PC-9 (cell line): ENCODE results near the gene UIMC1. TPM values are rescaled to one million over a fixed set of nuclear protein-coding genes. Genes with fewer than 3 reads are reported as not detected.

Experiments used
- BruUV-seq: library from RNA; stranded (reverse); fragments of 400-500 nt; replicated peaks from 2 replicates; lab custom pipeline; 2021; lab: Mats Ljungman, UMichigan
- CTCF ChIA-PET: fragments of 300-600 bp; sonication (Branson Sonifier 250); formaldehyde crosslinking; loops from one replicate; lab custom pipeline; 2022; ENCODE audit warnings: antibody characterized with exemption; lab: Charles Lee
- POLR2A ChIA-PET: fragments of 300-600 bp; sonication (Branson Sonifier 250); formaldehyde crosslinking; loops from one replicate; lab custom pipeline; 2022; ENCODE audit warnings: antibody characterized with exemption; ENCODE audit not compliant: unreplicated experiment; lab: Charles Lee
- DNase-seq, 2 experiments: peaks; one replicate each; pipeline versions ENCODE4 v3.0.0 to v3.0.0-alpha.2; 2015 to 2022; ENCODE audit warnings: mixed read lengths in 1 of 2
- H2AFZ ChIP-seq: fragments of 200-600 bp; sonication (generic); 2 replicates; pipeline ENCODE4 v1.8.1; 2017; ENCODE audit warnings: antibody characterized with exemption
- H3F3A ChIP-seq: fragments of 200-600 bp; sonication (generic); 2 replicates; pipeline ENCODE4 v1.8.1; 2017; ENCODE audit warnings: antibody characterized with exemption, mild to moderate bottlenecking, low read depth; ENCODE audit not compliant: insufficient read depth
- H3K27ac ChIP-seq: fragments of 200-600 bp; sonication (generic); 2 replicates; pipeline ENCODE4 v1.6.1; 2016; ENCODE audit warnings: mixed run types
- H3K27me3 ChIP-seq: fragments of 200-600 bp; sonication (generic); 2 replicates; pipeline ENCODE4 v1.6.1; 2016; ENCODE audit warnings: low read depth, mixed run types; ENCODE audit not compliant: insufficient read depth
- H3K36me3 ChIP-seq: fragments of 200-600 bp; sonication (generic); 2 replicates; pipeline ENCODE4 v1.6.1; 2016; ENCODE audit warnings: low read depth, mixed run types
- H3K4me1 ChIP-seq: fragments of 200-600 bp; sonication (generic); replicated peaks from 2 replicates; pipeline ENCODE4 v1.6.1; 2016; ENCODE audit warnings: mixed run types; ENCODE audit not compliant: insufficient read depth
- H3K4me2 ChIP-seq: fragments of 200-600 bp; sonication (generic); 2 replicates; pipeline ENCODE4 v1.6.1; 2017; ENCODE audit warnings: mixed run types
- H3K4me3 ChIP-seq: fragments of 200-600 bp; sonication (generic); 2 replicates; pipeline ENCODE4 v1.6.1; 2016; ENCODE audit warnings: mixed run types
- H3K79me2 ChIP-seq: fragments of 200-600 bp; sonication (generic); 2 replicates; pipeline ENCODE4 v1.6.1; 2017; ENCODE audit warnings: low read depth, mixed run types
- H3K9me2 ChIP-seq: fragments of 200-600 bp; sonication (generic); 2 replicates; pipeline ENCODE4 v1.8.1; 2017; ENCODE audit warnings: mild to moderate bottlenecking; ENCODE audit not compliant: insufficient read depth
- H3K9me3 ChIP-seq: fragments of 200-600 bp; sonication (generic); 2 replicates; pipeline ENCODE4 v1.8.1; 2016; ENCODE audit warnings: low read depth; ENCODE audit not compliant: insufficient read depth
- H4K20me1 ChIP-seq: fragments of 200-600 bp; sonication (generic); 2 replicates; pipeline ENCODE4 v1.8.1; 2017; ENCODE audit not compliant: insufficient read depth
- EZH2 ChIP-seq: fragments of 200-600 bp; sonication (generic); IDR thresholded peaks from 2 replicates; pipeline ENCODE4 v1.8.0; 2017; ENCODE audit warnings: antibody characterized with exemption, low read depth
- intact Hi-C: fragments of 100-400 bp; cut with micrococcal nuclease; formaldehyde crosslinking; loops from one replicate; pipeline ENCODE4 v1.10.0; 2022; ENCODE audit not compliant: unreplicated experiment
- total RNA-seq: library from RNA; stranded (reverse); gene quantifications from 2 replicates; pipeline ENCODE4 v1.2.3, GENCODE V29; 2021
- TF ChIP-seq, protein P1 (sequence below): fragments of 200-600 bp; sonication (generic); conservative IDR thresholded peaks from 2 replicates; pipeline ENCODE4 v1.6.1; 2017; ENCODE audit warnings: mixed run types, antibody characterized with exemption, mild to moderate bottlenecking, moderate library complexity

The UIMC1 gene
- total RNA-seq, 1 experiment from 2014 or later = 48.3 TPM

DNA sequence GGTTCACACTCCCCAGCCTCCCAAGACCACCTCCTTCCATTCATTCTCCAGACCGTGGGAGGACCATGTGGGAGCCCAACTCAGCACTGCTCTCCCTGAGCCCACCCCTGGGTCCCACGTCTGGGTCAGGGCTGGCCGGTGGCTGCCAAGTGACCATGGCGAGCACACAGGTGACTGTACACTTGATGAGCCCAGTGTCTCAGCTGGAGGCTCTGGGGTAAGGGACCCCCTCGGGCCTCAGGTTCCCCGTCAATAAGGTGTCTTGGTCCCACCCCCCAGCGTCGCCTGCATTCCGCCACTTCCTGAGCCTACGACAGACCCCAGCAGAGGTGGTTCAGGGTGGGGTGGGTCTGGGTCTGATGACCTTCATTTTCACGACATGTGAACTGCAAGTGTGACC is 146.2 kb downstream of the UIMC1 start:
- H2AFZ ChIP-seq = no peak overlapping the region
- H3F3A ChIP-seq = no peaks in the 10 kb centered on the region
- ChIA-PET CTCF (no interaction called here), POLR2A (no interaction called here)
- no peaks in the 10 kb centered on the region for H3K27me3 ChIP-seq
- BruUV-seq = no TSS peak
- H3K36me3 ChIP-seq = no peaks in the 10 kb centered on the region
- TF ChIP-seq, protein P1, sequence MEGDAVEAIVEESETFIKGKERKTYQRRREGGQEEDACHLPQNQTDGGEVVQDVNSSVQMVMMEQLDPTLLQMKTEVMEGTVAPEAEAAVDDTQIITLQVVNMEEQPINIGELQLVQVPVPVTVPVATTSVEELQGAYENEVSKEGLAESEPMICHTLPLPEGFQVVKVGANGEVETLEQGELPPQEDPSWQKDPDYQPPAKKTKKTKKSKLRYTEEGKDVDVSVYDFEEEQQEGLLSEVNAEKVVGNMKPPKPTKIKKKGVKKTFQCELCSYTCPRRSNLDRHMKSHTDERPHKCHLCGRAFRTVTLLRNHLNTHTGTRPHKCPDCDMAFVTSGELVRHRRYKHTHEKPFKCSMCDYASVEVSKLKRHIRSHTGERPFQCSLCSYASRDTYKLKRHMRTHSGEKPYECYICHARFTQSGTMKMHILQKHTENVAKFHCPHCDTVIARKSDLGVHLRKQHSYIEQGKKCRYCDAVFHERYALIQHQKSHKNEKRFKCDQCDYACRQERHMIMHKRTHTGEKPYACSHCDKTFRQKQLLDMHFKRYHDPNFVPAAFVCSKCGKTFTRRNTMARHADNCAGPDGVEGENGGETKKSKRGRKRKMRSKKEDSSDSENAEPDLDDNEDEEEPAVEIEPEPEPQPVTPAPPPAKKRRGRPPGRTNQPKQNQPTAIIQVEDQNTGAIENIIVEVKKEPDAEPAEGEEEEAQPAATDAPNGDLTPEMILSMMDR = no peak
- no peak for TF ChIP-seq EZH2
- H3K27ac ChIP-seq = no peak overlapping the region
- no peaks in the 10 kb centered on the region for H3K79me2 ChIP-seq
- H3K4me2 ChIP-seq = no peak overlapping the region
- H3K4me1 ChIP-seq = no peaks in the 10 kb centered on the region
- H4K20me1 ChIP-seq = no peaks in the 10 kb centered on the region
- no peak for DNase-seq
- no peaks in the 10 kb centered on the region for H3K9me3 ChIP-seq
- no peaks in the 10 kb centered on the region for H3K9me2 ChIP-seq
- H3K4me3 ChIP-seq = no peak overlapping the region
- intact Hi-C loops = no loop called here

DNA sequence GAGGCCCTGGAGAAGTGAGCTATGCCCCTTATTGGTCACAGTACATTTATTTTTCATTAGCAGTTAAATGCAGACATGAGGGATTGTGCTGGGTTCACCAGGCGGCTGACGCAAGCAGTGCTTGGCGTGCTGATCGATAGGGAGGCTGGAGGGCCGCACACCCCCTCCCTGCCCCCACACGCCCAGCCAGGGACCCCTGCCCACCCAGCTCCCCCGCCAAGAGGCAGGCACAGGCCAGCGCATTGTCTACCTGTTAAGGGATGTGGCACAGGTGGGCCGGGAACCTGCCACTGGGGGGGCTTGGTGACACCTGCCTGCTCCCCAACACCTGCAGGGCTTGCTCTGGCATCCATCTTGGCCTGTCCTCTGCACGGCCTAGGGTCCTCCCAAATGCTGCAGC is 146.7 kb downstream of the UIMC1 start:
- BruUV-seq = no TSS peak
- POLR2A ChIA-PET = no interaction called here
- Histone ChIP-seq H3K27ac (no peak overlapping the region), H3K4me2 (no peak overlapping the region), H3K27me3 (no peaks in the 10 kb centered on the region), H3K9me3 (no peaks in the 10 kb centered on the region), H2AFZ (no peak overlapping the region), H3K36me3 (no peaks in the 10 kb centered on the region), H3K79me2 (no peaks in the 10 kb centered on the region), H3K4me1 (no peaks in the 10 kb centered on the region), H3F3A (no peaks in the 10 kb centered on the region), H4K20me1 (no peaks in the 10 kb centered on the region), H3K4me3 (no peak overlapping the region), H3K9me2 (no peaks in the 10 kb centered on the region)
- CTCF ChIA-PET = interaction anchor here (1.2 kb wide), 1 partner anchor 199 kb away, joined by 6 read pairs; no protein-coding TSS in a partner anchor
- TF ChIP-seq EZH2 = no peak
- TF ChIP-seq, protein P1 = no peak
- DNase-seq = no peak
- intact Hi-C loops = no loop called here

DNA sequence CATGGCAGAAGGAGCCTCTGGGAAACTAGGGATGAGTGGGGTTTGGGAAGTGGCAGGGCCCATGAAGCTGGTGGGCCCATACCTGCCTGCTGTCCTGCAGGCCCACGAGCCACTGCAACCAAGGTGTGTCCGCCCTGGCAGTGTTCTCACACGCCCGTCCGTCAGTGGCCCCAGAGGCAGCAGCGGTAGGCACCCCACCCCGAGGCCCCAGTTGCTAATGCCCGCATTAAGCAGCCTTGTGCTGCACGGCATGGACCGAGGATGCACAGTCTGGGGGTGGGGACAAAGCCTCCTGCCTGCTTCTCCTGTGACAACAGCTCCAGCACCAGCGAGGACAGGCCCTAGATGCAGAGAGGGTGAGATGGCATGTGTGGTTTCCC is 148.7 kb downstream of the UIMC1 start:
- no peaks in the 10 kb centered on the region for H3K36me3 ChIP-seq
- BruUV-seq = no TSS peak
- no peaks in the 10 kb centered on the region for H3K79me2 ChIP-seq
- no peaks in the 10 kb centered on the region for H3K4me1 ChIP-seq
- no peak for TF ChIP-seq EZH2
- TF ChIP-seq, protein P1 = no peak
- CTCF ChIA-PET = no interaction called here
- H3K27ac ChIP-seq = no peak overlapping the region
- POLR2A ChIA-PET = no interaction called here
- H3K4me3 ChIP-seq = no peak overlapping the region
- H3K4me2 ChIP-seq = no peak overlapping the region
- no peak overlapping the region for H2AFZ ChIP-seq
- no peaks in the 10 kb centered on the region for H3K27me3 ChIP-seq
- no peaks in the 10 kb centered on the region for H3K9me2 ChIP-seq
- intact Hi-C loops = no loop called here
- no peaks in the 10 kb centered on the region for H4K20me1 ChIP-seq
- no peaks in the 10 kb centered on the region for H3F3A ChIP-seq
- no peaks in the 10 kb centered on the region for H3K9me3 ChIP-seq
- DNase-seq = no peak
